H1 (cell line): ENCODE data around the gene PTPRG. TPM values are rescaled to one million over a fixed set of nuclear protein-coding genes. Genes with fewer than 3 reads are reported as not detected.

Source experiments
- CTCF ChIA-PET: fragments of 300-600 bp; sonication (Branson Sonifier 250); formaldehyde crosslinking; loops from one replicate; lab custom pipeline; 2021; ENCODE audit not compliant: partially characterized antibody; lab: Charles Lee
- POLR2A ChIA-PET: fragments of 300-600 bp; sonication (Branson Sonifier 250); formaldehyde crosslinking; loops from one replicate; lab custom pipeline; 2021; ENCODE audit warnings: inconsistent platforms; ENCODE audit not compliant: partially characterized antibody; lab: Charles Lee
- DNase-seq, 2 experiments: peaks; one replicate each; pipeline versions ENCODE4 v3.0.0 to v3.0.0-alpha.2; 2010 to 2022; ENCODE audit warnings: low spot score in 2 of 2, low read depth in 1 of 2, mixed read lengths in 1 of 2
- FAIRE-seq: peaks from 2 replicates; lab custom pipeline; 2011; peaks lifted over from hg19 to GRCh38; lab: Jason Lieb, UNC
- H2AFZ ChIP-seq: 2 replicates; pipeline ENCODE4 v1.8.1; 2012; ENCODE audit warnings: low read length, inconsistent platforms
- H2AK5ac ChIP-seq: 2 replicates; pipeline ENCODE4 v1.6.1; 2013; ENCODE audit warnings: low read depth, low read length
- H2BK120ac ChIP-seq: replicated peaks from 2 replicates; pipeline ENCODE3; 2013; ENCODE audit warnings: low read depth, low read length, inconsistent platforms
- H2BK12ac ChIP-seq: 2 replicates; pipeline ENCODE4 v1.6.1; 2013; ENCODE audit warnings: low read depth, low read length
- H2BK15ac ChIP-seq: 2 replicates; pipeline ENCODE4 v1.6.1; 2013; ENCODE audit warnings: low read length
- H2BK20ac ChIP-seq: 2 replicates; pipeline ENCODE4 v1.6.1; 2013; ENCODE audit warnings: low read length
- H2BK5ac ChIP-seq: 2 replicates; pipeline ENCODE4 v1.6.1; 2013; ENCODE audit warnings: low read depth, low read length
- H3K14ac ChIP-seq: 2 replicates; pipeline ENCODE4 v1.6.1; 2013; ENCODE audit warnings: inconsistent platforms; ENCODE audit not compliant: insufficient read length
- H3K18ac ChIP-seq: 2 replicates; pipeline ENCODE4 v1.6.1; 2013; ENCODE audit warnings: low read length; ENCODE audit errors: extremely low read depth
- H3K23ac ChIP-seq: 2 replicates; pipeline ENCODE4 v1.6.1; 2013; ENCODE audit warnings: inconsistent platforms; ENCODE audit not compliant: insufficient read length
- H3K23me2 ChIP-seq: 2 replicates; pipeline ENCODE4 v1.6.1; 2013; ENCODE audit warnings: low read depth, low read length
- H3K27ac ChIP-seq: 2 replicates; pipeline ENCODE4 v1.6.1; 2011; ENCODE audit warnings: low read depth, low read length, inconsistent platforms
- H3K27me3 ChIP-seq, 4 experiments: replicated peaks in 1 of 4; 1 replicate in 1 of 4; 2 replicates in 3 of 4; pipeline versions ENCODE4 v1.6.1 to v1.8.1; 2011 to 2013; ENCODE audit warnings: low read length in 3 of 4, mild to moderate bottlenecking in 3 of 4, inconsistent platforms in 2 of 4, mixed read lengths in 2 of 4, moderate library complexity in 1 of 4; ENCODE audit not compliant: control insufficient read depth in 3 of 4, insufficient read depth in 3 of 4; ENCODE audit errors: extremely low read depth in 1 of 4
- H3K36me3 ChIP-seq, 4 experiments: 2 replicates each; pipeline versions ENCODE4 v1.6.1 to v1.8.1; 2011 to 2013; ENCODE audit warnings: mild to moderate bottlenecking in 4 of 4, low read length in 3 of 4, moderate library complexity in 2 of 4, control low read depth in 1 of 4, inconsistent platforms in 1 of 4; ENCODE audit not compliant: insufficient read depth in 4 of 4, control insufficient read depth in 2 of 4
- H3K4ac ChIP-seq: replicated peaks from 2 replicates; pipeline ENCODE3; 2013; ENCODE audit warnings: low read length, low read depth, mixed read lengths, inconsistent platforms; ENCODE audit not compliant: insufficient read length
- H3K4me1 ChIP-seq, 4 experiments: replicated peaks in 1 of 4; 1 replicate in 1 of 4; 2 replicates in 3 of 4; pipeline versions ENCODE4 v1.6.1 to v1.8.1; 2011 to 2013; ENCODE audit warnings: low read length in 3 of 4, inconsistent platforms in 2 of 4, mixed read lengths in 1 of 4; ENCODE audit not compliant: insufficient read depth in 4 of 4, control insufficient read depth in 3 of 4
- H3K4me2 ChIP-seq, 2 experiments: 2 replicates each; pipeline versions ENCODE4 v1.6.1 to v1.8.1; 2011 to 2013; ENCODE audit warnings: low read depth in 2 of 2, low read length in 2 of 2, control low read depth in 1 of 2, inconsistent platforms in 1 of 2, mild to moderate bottlenecking in 1 of 2; ENCODE audit not compliant: insufficient read depth in 1 of 2
- H3K4me3 ChIP-seq, 4 experiments: fragments of 200-600, 300-600 bp in 1 of 4; sonication (generic), shearing (Covaris generic), sonication (Bioruptor Twin) in 1 of 4; 2 replicates each; pipeline versions ENCODE4 v1.5.1 to v1.8.1; 2011 to 2016; ENCODE audit warnings: low read length in 4 of 4, low read depth in 3 of 4, control low read depth in 2 of 4, inconsistent platforms in 2 of 4, mild to moderate bottlenecking in 2 of 4, mixed read lengths in 1 of 4, moderate library complexity in 1 of 4; ENCODE audit not compliant: insufficient read depth in 2 of 4; ENCODE audit errors: extremely low read depth in 1 of 4
- H3K56ac ChIP-seq: replicated peaks from 2 replicates; pipeline ENCODE3; 2013; ENCODE audit warnings: low read depth, mild to moderate bottlenecking, mixed read lengths, low read length, inconsistent platforms; ENCODE audit not compliant: insufficient read length
- H3K79me1 ChIP-seq: 2 replicates; pipeline ENCODE4 v1.6.1; 2013; ENCODE audit warnings: low read depth, low read length, control low read depth
- H3K79me2 ChIP-seq, 2 experiments: 2 replicates each; pipeline versions ENCODE4 v1.6.1 to v1.8.1; 2012 to 2013; ENCODE audit warnings: low read length in 2 of 2, mild to moderate bottlenecking in 2 of 2, inconsistent platforms in 1 of 2; ENCODE audit not compliant: insufficient read depth in 2 of 2, control insufficient read depth in 1 of 2
- H3K9ac ChIP-seq, 4 experiments: replicated peaks in 1 of 4; 1 replicate in 1 of 4; 2 replicates in 3 of 4; pipeline versions ENCODE4 v1.6.1 to v1.8.1; 2011 to 2013; ENCODE audit warnings: low read depth in 3 of 4, low read length in 3 of 4, control low read depth in 2 of 4, mild to moderate bottlenecking in 2 of 4, moderate library complexity in 2 of 4, inconsistent platforms in 1 of 4; ENCODE audit errors: extremely low read depth in 1 of 4
- H3K9me3 ChIP-seq, 2 experiments: 2 replicates each; pipeline versions ENCODE4 v1.6.1 to v1.8.1; 2012 to 2013; ENCODE audit warnings: mild to moderate bottlenecking in 2 of 2, moderate library complexity in 2 of 2, control low read depth in 1 of 2, inconsistent platforms in 1 of 2, low read depth in 1 of 2, low read length in 1 of 2, mixed read lengths in 1 of 2; ENCODE audit not compliant: insufficient read depth in 2 of 2
- H4K20me1 ChIP-seq, 2 experiments: replicated peaks in 1 of 2; 2 replicates each; pipeline versions ENCODE3 to v1.8.1; 2011 to 2013; ENCODE audit warnings: inconsistent platforms in 2 of 2, low read length in 2 of 2, mild to moderate bottlenecking in 1 of 2; ENCODE audit not compliant: insufficient read depth in 2 of 2, control insufficient read depth in 1 of 2
- H4K5ac ChIP-seq: 2 replicates; pipeline ENCODE4 v1.6.1; 2013; ENCODE audit warnings: low read length, low read depth, mixed read lengths, inconsistent platforms; ENCODE audit not compliant: insufficient read length
- H4K8ac ChIP-seq: 2 replicates; pipeline ENCODE4 v1.8.0; 2013; ENCODE audit warnings: mild to moderate bottlenecking, moderate library complexity, low read length, inconsistent platforms; ENCODE audit not compliant: insufficient read depth; ENCODE audit errors: extremely low read depth
- H4K91ac ChIP-seq: replicated peaks from 2 replicates; pipeline ENCODE3; 2013; ENCODE audit warnings: low read length, mixed read lengths, inconsistent platforms; ENCODE audit not compliant: insufficient read length
- ASH2L ChIP-seq: fragments of 200-600, 300-600 bp; sonication (generic); IDR thresholded peaks from one replicate; pipeline ENCODE4 v1.7.1; 2017; ENCODE audit warnings: low read length
- HDAC6 ChIP-seq: IDR thresholded peaks from one replicate; pipeline ENCODE4 v1.7.1; 2012; ENCODE audit warnings: low read depth, mild to moderate bottlenecking, inconsistent platforms, low read length, moderate library complexity
- JUND ChIP-seq: IDR thresholded peaks from 2 replicates; pipeline ENCODE4 v1.6.1; 2011; ENCODE audit warnings: mild to moderate bottlenecking, improper control_type of control experiment, low read length
- NANOG ChIP-seq: IDR thresholded peaks from 2 replicates; pipeline ENCODE4 v1.6.1; 2011; ENCODE audit warnings: low read length, low read depth, mild to moderate bottlenecking, inconsistent platforms; ENCODE audit not compliant: insufficient read depth, poor library complexity, severe bottlenecking
- NRF1 ChIP-seq: IDR thresholded peaks from 2 replicates; pipeline ENCODE4 v1.6.1; 2011; ENCODE audit warnings: mild to moderate bottlenecking, low read depth, low read length, improper control_type of control experiment
- RBBP5 ChIP-seq: IDR thresholded peaks from 2 replicates; pipeline ENCODE4 v1.7.1; 2012; ENCODE audit warnings: low read depth, mild to moderate bottlenecking, inconsistent platforms, low read length, moderate library complexity, borderline replicate concordance
- SRF ChIP-seq: IDR thresholded peaks from 2 replicates; pipeline ENCODE4 v1.6.1; 2011; ENCODE audit warnings: mild to moderate bottlenecking, low read depth, low read length, moderate library complexity
- WGBS, 2 experiments: shearing (Covaris generic) in 1 of 2; methylation state at CpG; one replicate each; pipeline versions ENCODE4 v1.1.6 to v1.1.7; 2013 to 2015; ENCODE audit warnings: low lambda C conversion rate in 2 of 2, mixed read lengths in 2 of 2, inconsistent platforms in 1 of 2, low coverage in 1 of 2, missing lambda C conversion rate in 1 of 2; ENCODE audit not compliant: insufficient replicate concordance in 2 of 2, insufficient coverage in 1 of 2, insufficient read length in 1 of 2; ENCODE audit errors: extremely low coverage in 1 of 2, missing lambda C conversion rate in 1 of 2; 5-methylcytosine and 5-hydroxymethylcytosine counted together
- polyA plus RNA-seq, 7 experiments: library from polyadenylated mRNA; depleted of rRNA in 3 of 7; stranded (reverse) in 5 of 7; unstranded in 2 of 7; fragments of >200 nt in 5 of 7; fragments of 200-250 nt in 2 of 7; gene quantifications; 1 replicate in 5 of 7; 2 replicates in 1 of 7; 4 replicates in 1 of 7; pipeline versions ENCODE4 v1.2.1 to v1.2.3, GENCODE V29; 2011 to 2013; ENCODE audit warnings: missing spikeins in 2 of 7, mixed read lengths in 2 of 7
- total RNA-seq: library from RNA; stranded (reverse); fragmentation: NEBNext Ultra II Directional; extraction: Animal tissue kit (Norgen Biotek cat#: 25700); gene quantifications from 2 replicates; pipeline ENCODE4 v1.2.1, GENCODE V29; 2021
- TF ChIP-seq, protein P1 (sequence below): IDR thresholded peaks from 2 replicates; pipeline ENCODE4 v1.6.1; 2012; ENCODE audit warnings: low read length, inconsistent platforms

The PTPRG gene
- total and polyA plus RNA-seq, 2 of the 8 experiments (the other 6 are each of a cell fraction or from before 2014, with no cell fraction given): 23.3 to 96.2 TPM

DNA sequence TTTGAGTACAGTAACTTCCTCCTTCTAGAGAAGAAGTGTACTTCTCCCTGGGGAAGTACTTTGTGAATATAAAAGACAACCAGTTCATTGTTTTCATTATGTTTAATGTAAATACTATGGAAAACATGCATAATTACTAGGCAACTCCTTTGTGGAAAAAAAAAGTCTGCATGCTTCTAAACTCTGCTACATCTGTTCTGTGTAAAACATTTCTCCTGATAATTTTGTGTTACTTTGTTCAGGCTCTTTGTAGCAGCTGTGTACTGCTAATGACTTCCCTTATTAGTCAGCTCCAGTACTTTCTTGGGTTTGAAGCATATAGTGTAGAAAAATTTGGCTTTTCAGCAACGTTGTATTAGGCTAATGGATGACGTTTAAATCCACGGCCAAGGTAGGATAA lies 700.4 kb downstream of the PTPRG start:
- Histone ChIP-seq H3K4me2 (no peak overlapping the region), H4K91ac (no peak overlapping the region), H2BK5ac (no peak overlapping the region), H3K36me3 (peaks cover 4 to 12% (median 9%) of the 10 kb centered on the region in 4 experiments; a peak in 7 of 8 replicates), H3K4me3 (no peak overlapping the region), H2BK15ac (no peak overlapping the region), H3K14ac (no peak overlapping the region), H2AFZ (no peak overlapping the region), H3K79me1 (no peaks in the 10 kb centered on the region), H3K27ac (no peak overlapping the region), H3K56ac (no peak overlapping the region), H3K79me2 (no peaks in the 10 kb centered on the region), H3K27me3 (no peaks in the 10 kb centered on the region), H4K20me1 (no peaks in the 10 kb centered on the region), H3K23me2 (no peaks in the 10 kb centered on the region), H3K9me3 (no peaks in the 10 kb centered on the region), H2BK120ac (no peak overlapping the region), H3K4ac (no peak overlapping the region), H3K18ac (no peak overlapping the region), H4K5ac (no peak overlapping the region), H3K23ac (no peak overlapping the region), H4K8ac (no peak overlapping the region)
- FAIRE-seq: no peak
- 72% methylated on average over 3 of the region's 3 CpGs; no CpG with 5 or more reads in 1 of the 2 experiments for WGBS, 2 experiments
- ChIA-PET POLR2A (no interaction called here), CTCF (interaction anchor here (2.8 kb wide), 1 partner anchor 31 kb away, joined by 12 read pairs; no protein-coding TSS in a partner anchor)
- DNase-seq: no peak
- TF ChIP-seq JUND (no peak), RBBP5 (no peak), SRF (no peak), NANOG (no peak), HDAC6 (no peak), ASH2L (no peak), NRF1 (no peak)
- TF ChIP-seq, protein P1, sequence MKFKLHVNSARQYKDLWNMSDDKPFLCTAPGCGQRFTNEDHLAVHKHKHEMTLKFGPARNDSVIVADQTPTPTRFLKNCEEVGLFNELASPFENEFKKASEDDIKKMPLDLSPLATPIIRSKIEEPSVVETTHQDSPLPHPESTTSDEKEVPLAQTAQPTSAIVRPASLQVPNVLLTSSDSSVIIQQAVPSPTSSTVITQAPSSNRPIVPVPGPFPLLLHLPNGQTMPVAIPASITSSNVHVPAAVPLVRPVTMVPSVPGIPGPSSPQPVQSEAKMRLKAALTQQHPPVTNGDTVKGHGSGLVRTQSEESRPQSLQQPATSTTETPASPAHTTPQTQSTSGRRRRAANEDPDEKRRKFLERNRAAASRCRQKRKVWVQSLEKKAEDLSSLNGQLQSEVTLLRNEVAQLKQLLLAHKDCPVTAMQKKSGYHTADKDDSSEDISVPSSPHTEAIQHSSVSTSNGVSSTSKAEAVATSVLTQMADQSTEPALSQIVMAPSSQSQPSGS: no peak
- TF ChIP-seq, all 59 proteins: peak for 0
- Histone ChIP-seq H3K9ac (no peak overlapping the region), H2BK20ac (no peak overlapping the region), H3K4me1 (no peaks in the 10 kb centered on the region), H2AK5ac (no peak overlapping the region), H2BK12ac (no peak overlapping the region)
